Activated T-cell treated with anti-CD3 and anti-CD28 coated beads, Interleukin-2, amount 50 U/mL, for 72 hours (primary cell): ENCODE results near the gene NUAK1. TPM values are rescaled to one million over a fixed set of nuclear protein-coding genes. Genes with fewer than 3 reads are reported as not detected.

Experiments
- ATAC-seq, 2 donors: fragments of 150-1000 bp; cut with Tn5 transposase; replicated peaks in 1 of 2; 2 replicates each; pipeline ENCODE4 v1.10.0; 2021; ENCODE audit warnings: moderate library complexity in 2 of 2, mild to moderate bottlenecking in 1 of 2
- DNase-seq, 2 donors: peaks; one replicate each; pipeline ENCODE4 v3.0.0; 2021 to 2022; ENCODE audit warnings: mixed read lengths in 1 of 2
- H3K27ac Mint-ChIP-seq: one replicate; pipeline ENCODE4 v1.8.0; 2022; ENCODE audit warnings: mild to moderate bottlenecking, moderate library complexity, mixed read lengths
- H3K27me3 Mint-ChIP-seq: one replicate; pipeline ENCODE4 v1.8.0; 2022; ENCODE audit warnings: low read depth, mixed read lengths
- H3K36me3 Mint-ChIP-seq, 2 donors: one replicate each; pipeline ENCODE4 v1.8.0; 2022; ENCODE audit warnings: mixed read lengths in 2 of 2, mild to moderate bottlenecking in 1 of 2; ENCODE audit not compliant: insufficient read depth in 2 of 2
- H3K4me1 Mint-ChIP-seq: one replicate; pipeline ENCODE4 v1.8.0; 2022; ENCODE audit warnings: low read depth, mixed read lengths
- H3K4me3 Mint-ChIP-seq, 2 donors: one replicate each; pipeline ENCODE4 v1.8.0; 2022; ENCODE audit warnings: mild to moderate bottlenecking in 2 of 2, mixed read lengths in 2 of 2, moderate library complexity in 2 of 2
- H3K9me3 Mint-ChIP-seq, 2 donors: one replicate each; pipeline ENCODE4 v1.8.0; 2022; ENCODE audit warnings: mixed read lengths in 2 of 2
- total RNA-seq, 2 donors: library from RNA; stranded (reverse); gene quantifications; one replicate each; pipeline ENCODE4 v1.2.3, GENCODE V29; 2022

NUAK1 gene
- total RNA-seq, 2 donors from 2014 or later, result 0.14 TPM

DNA sequence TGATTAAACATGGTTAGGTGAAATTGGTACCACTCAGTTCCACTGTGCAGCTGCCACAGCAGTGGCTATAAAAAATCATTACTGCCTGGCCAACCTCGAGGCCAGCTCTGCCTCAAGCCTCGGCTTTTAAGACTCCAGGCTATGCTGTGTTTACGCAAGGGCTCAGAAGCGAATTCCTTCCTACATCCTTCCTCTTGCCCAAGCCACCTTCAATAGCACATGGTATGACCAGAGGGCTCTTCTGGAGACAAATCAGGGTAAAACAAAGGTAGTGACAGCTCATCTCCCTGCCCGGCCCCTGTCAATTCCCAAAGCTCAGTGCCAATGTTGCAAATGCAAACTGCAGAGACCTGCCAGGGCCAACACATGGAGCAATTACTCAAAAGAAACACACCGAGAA, 31.9 kb downstream of the NUAK1 start:
- Mint-ChIP-seq H3K9me3 (no peaks in the 10 kb centered on the region), H3K36me3 (no peaks in the 10 kb centered on the region), H3K27me3 (peaks cover 48% of the 10 kb centered on the region), H3K4me3 (no peak overlapping the region), H3K4me1 (no peaks in the 10 kb centered on the region), H3K27ac (no peak overlapping the region)
- DNase-seq, result no peak
- no peak for ATAC-seq

DNA sequence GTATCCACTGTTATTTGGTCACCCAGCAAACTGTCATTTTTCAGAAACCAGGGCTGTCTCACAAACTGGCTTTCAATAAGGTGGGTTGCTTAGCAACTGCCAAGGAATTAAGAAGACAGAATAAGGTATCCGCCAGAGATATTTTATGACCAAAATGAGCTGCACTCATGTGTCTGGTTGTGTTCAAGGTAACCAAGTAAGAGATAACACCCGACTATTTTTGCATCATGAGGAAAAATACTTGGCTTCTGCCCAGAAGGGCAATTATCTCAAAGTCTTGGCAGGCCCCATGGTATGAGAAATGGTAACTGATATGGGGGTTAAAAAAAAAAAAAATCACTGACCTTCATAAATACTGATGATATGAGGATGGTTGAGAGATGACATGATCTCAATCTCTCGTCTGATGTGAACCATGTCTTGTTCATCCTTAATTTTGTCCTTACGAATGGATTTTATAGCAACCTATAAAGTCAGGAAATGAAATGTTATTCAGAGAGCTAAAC, 32.6 kb downstream of the NUAK1 start:
- Mint-ChIP-seq H3K27ac (no peak overlapping the region), H3K4me1 (no peaks in the 10 kb centered on the region), H3K9me3 (no peaks in the 10 kb centered on the region), H3K4me3 (no peak overlapping the region), H3K36me3 (no peaks in the 10 kb centered on the region), H3K27me3 (peaks cover 48% of the 10 kb centered on the region)
- no peak for ATAC-seq
- DNase-seq, result no peak

DNA sequence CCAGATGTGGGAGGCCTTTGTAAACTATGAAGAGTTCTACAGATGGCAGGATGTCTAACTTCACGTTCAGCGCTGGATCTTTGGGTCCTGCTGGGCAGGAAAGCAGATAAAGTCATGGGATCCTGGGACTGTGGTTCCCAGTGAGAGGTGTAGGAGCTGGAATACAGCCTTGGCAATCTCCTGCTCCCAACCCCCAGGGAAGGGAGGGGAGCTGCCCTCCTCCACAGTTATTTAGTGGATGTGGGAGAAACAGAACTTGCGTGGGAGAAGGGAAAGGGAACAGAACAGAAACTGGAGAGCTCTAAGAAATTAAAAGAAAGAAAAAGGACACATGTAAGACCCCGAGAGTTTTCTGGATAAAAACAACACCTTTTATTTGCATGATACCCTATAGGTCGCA, 37.0 kb downstream of the NUAK1 start:
- Mint-ChIP-seq H3K4me3 (no peak overlapping the region), H3K36me3 (no peaks in the 10 kb centered on the region), H3K4me1 (no peaks in the 10 kb centered on the region), H3K27me3 (peaks cover 60% of the 10 kb centered on the region), H3K9me3 (no peaks in the 10 kb centered on the region), H3K27ac (no peak overlapping the region)
- DNase-seq (no peak), ATAC-seq (no peak)

DNA sequence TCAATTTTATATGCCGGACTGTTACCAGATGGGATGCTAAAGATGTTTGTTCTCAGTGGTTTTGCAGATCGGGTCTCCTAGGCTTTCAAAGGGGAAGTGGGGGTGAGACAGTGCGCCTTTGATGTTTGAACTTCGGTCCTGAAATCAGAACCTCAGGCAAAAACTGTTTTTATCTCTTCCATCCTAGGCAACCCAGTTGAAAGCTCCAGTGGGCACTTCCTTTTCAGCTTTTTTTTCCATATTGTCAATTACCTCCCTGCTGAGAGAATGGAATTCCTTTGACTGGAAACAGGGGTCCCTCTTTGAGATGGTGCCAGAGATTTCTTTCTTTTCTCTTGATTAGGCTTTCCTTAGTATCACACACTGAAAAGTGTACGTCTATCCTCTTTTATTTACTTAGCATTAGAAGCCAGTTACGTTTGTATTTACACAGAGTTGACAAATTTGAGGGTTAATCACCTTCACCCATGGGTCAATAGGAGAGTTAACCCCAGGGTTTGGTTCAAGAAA, 40.0 kb downstream of the NUAK1 start:
- no peak overlapping the region for H3K27ac Mint-ChIP-seq
- H3K4me3 Mint-ChIP-seq, result no peak overlapping the region
- H3K27me3 Mint-ChIP-seq, result peaks cover 49% of the 10 kb centered on the region
- no peak for DNase-seq
- H3K4me1 Mint-ChIP-seq, result no peaks in the 10 kb centered on the region
- no peaks in the 10 kb centered on the region for H3K36me3 Mint-ChIP-seq
- no peak for ATAC-seq
- no peaks in the 10 kb centered on the region for H3K9me3 Mint-ChIP-seq

DNA sequence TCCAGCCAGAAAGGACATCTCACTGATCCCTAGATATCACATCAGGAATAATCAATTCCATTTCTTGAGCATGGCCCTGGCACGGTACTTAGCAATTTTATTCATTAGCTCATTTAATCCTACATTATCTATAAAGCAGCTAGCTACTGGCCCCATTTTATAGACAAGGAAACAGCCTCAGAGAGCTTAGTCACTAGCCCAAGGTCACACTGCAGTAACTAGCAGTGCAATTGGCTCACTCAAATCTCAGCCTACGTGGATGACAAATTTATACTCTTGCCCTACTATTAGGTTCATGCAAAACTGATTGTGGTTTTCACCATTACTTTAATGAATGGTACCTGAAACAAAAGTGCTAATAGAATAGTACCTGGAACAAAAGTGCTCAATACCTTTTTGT, 41.7 kb downstream of the NUAK1 start:
- H3K36me3 Mint-ChIP-seq, result no peaks in the 10 kb centered on the region
- H3K4me1 Mint-ChIP-seq, result no peaks in the 10 kb centered on the region
- no peaks in the 10 kb centered on the region for H3K9me3 Mint-ChIP-seq
- no peak overlapping the region for H3K27ac Mint-ChIP-seq
- no peak for DNase-seq
- peaks cover 38% of the 10 kb centered on the region for H3K27me3 Mint-ChIP-seq
- ATAC-seq, result no peak
- H3K4me3 Mint-ChIP-seq, result no peak overlapping the region

DNA sequence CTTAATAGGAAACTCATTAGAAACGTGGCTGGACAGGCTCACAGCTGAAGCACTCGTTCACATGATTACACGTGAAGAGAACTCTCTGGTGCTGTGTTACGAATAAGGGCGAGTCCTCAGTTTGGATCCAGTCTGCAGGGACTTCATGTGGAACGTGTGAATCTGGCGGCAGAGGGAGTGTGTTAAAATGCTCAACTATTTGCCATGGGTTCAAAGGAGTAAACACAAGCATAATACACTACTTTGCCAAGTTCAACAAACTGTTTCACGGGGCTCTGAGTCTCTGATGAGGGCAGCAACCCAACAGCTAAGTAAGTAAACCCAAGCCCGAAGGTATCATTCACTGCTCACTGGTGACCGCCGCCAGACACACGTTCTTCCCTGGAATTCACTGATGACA, 42.4 kb downstream of the NUAK1 start:
- ATAC-seq (no peak), DNase-seq (no peak)
- Mint-ChIP-seq H3K4me1 (no peaks in the 10 kb centered on the region), H3K36me3 (no peaks in the 10 kb centered on the region), H3K4me3 (no peak overlapping the region), H3K9me3 (no peaks in the 10 kb centered on the region), H3K27ac (no peak overlapping the region), H3K27me3 (peaks cover 38% of the 10 kb centered on the region)

DNA sequence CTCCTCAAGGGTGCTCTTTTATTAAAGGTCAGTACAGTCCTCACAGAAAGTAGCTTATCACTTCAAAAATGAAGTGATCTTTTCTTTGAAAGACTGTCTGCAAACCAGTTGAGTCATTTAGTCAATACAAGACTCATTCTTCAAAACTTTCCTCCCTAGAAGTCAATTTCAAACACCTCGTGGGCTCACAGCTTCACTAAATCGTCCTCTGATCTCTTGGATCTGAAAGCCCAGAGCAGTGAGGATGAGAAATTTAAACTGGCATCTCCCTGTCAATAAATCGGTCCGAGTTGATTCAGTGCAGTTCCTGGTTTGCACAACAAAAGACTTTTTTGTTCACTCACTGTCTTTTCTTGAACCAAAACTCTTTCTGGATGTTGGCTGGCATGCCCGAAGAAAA, 44.5 kb downstream of the NUAK1 start:
- DNase-seq, result no peak
- H3K36me3 Mint-ChIP-seq, result no peaks in the 10 kb centered on the region
- no peak overlapping the region for H3K27ac Mint-ChIP-seq
- H3K9me3 Mint-ChIP-seq, result no peaks in the 10 kb centered on the region
- ATAC-seq, result no peak
- H3K4me1 Mint-ChIP-seq, result no peaks in the 10 kb centered on the region
- peaks cover 30% of the 10 kb centered on the region for H3K27me3 Mint-ChIP-seq
- H3K4me3 Mint-ChIP-seq, result no peak overlapping the region

DNA sequence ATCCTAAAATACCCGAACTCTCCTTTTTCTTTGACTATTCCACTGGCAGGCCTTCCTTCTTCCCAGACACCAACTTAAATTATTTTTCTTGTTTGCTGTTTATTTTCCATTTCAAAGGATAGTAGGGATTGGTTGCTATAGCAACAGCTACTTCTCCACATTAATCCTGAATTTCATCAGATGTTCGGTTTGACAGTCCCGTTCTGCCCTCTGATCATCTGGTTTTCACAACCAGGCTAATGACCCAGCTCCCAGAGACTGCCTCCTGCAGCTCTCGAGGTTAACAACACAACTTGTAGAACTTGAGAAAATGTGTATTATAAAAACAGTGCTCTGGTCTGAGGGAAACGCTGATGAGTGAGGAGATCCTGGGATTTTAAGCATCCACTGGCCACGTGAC, 45.5 kb downstream of the NUAK1 start:
- no peaks in the 10 kb centered on the region for H3K4me1 Mint-ChIP-seq

DNA sequence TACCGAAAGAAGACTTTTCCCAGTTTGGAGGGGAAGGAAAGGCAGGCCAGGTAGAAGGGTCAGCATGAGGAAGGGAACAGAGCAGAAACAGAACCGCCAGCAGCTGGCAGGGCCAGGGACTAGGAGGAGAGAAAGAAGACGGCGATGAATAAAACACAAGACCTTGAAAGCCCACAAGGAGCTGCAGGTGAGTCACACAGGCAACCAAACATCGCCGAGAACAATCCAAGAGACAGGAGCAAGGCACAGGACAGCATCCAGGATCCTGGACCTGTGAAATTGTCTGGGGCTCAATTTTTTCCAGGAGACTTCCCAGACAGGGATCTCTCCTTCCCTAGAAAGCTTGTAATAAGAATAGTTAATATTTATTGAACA, 47.3 kb downstream of the NUAK1 start:
- ATAC-seq (no peak), DNase-seq (no peak)
- Mint-ChIP-seq H3K9me3 (no peaks in the 10 kb centered on the region), H3K36me3 (no peaks in the 10 kb centered on the region), H3K4me3 (no peak overlapping the region), H3K27me3 (peaks cover 14% of the 10 kb centered on the region), H3K4me1 (no peaks in the 10 kb centered on the region), H3K27ac (no peak overlapping the region)

More for the DNA sequence above, 45.5 kb downstream of the NUAK1 start:
- Mint-ChIP-seq H3K4me3 (no peak overlapping the region), H3K9me3 (no peaks in the 10 kb centered on the region), H3K36me3 (no peaks in the 10 kb centered on the region), H3K27me3 (peaks cover 20% of the 10 kb centered on the region), H3K27ac (no peak overlapping the region)
- no peak for DNase-seq
- ATAC-seq, result no peak

DNA sequence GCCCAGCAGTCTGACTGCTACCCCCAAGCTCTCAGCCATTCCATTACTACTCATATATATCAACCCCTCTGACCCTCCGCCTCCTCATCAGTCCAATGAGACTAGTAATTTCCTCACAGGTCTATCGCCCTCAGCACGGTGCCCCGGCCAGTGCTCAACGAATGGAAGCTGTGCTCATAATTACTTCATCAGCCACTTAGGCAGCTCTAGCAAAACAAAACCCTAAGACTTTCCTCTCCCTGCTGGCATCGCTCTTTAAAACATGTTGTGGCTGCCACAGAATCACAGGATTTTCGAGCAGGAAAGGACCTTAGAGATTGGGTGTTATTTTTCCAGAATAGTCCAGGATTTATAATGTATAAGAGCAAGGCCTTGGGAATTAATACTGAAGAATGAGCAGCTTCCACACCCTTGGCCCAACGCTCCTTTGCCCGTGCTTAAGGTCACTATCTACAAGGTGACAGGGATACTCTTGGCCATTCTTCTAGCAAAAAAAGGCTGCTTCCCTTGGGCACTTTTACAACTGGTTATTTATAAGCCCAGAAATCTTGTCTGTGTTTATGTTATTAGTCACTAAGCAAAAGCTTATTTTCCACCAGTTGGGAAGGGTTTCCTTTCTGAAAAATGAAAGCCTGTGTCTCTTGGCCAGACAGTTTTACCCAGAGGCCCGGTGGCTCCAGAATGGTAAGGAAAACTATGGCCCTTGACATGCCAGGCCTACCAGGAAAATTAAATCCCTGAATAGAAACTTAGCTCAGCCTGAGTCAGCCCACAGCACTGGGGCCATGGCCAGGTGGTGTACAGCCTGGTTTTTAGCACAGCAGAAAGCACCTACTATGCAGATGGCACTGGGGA, 47.9 kb downstream of the NUAK1 start:
- no peaks in the 10 kb centered on the region for H3K36me3 Mint-ChIP-seq
- H3K27me3 Mint-ChIP-seq, result peaks cover 9% of the 10 kb centered on the region
- H3K4me3 Mint-ChIP-seq, result no peak overlapping the region
- H3K4me1 Mint-ChIP-seq, result no peaks in the 10 kb centered on the region
- ATAC-seq (no peak), DNase-seq (no peak)
- H3K27ac Mint-ChIP-seq, result no peak overlapping the region
- H3K9me3 Mint-ChIP-seq, result no peaks in the 10 kb centered on the region

DNA sequence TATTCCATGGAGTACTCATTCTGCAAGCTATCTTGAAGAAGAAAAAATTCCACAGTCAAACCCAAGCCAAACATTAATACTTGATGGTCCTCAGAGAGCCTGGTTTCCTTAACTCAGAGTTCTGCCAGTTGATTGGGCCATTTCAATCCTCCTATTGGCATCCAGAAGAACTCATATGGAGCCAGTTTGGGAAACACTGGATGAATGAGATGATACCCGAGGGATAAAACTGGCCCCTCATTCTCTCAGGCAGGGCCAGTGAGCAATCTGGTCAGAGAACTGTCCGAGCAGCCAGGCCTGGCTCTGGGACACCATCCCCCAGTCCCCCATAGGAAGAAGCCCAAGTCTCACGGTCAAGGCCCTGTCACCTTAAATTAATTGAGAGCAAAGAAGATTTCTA, 48.8 kb downstream of the NUAK1 start:
- no peak overlapping the region for H3K4me3 Mint-ChIP-seq
- H3K27ac Mint-ChIP-seq, result no peak overlapping the region
- DNase-seq (no peak), ATAC-seq (no peak)
- no peaks in the 10 kb centered on the region for H3K36me3 Mint-ChIP-seq
- H3K27me3 Mint-ChIP-seq, result peaks cover 6% of the 10 kb centered on the region
- H3K4me1 Mint-ChIP-seq, result no peaks in the 10 kb centered on the region
- no peaks in the 10 kb centered on the region for H3K9me3 Mint-ChIP-seq

DNA sequence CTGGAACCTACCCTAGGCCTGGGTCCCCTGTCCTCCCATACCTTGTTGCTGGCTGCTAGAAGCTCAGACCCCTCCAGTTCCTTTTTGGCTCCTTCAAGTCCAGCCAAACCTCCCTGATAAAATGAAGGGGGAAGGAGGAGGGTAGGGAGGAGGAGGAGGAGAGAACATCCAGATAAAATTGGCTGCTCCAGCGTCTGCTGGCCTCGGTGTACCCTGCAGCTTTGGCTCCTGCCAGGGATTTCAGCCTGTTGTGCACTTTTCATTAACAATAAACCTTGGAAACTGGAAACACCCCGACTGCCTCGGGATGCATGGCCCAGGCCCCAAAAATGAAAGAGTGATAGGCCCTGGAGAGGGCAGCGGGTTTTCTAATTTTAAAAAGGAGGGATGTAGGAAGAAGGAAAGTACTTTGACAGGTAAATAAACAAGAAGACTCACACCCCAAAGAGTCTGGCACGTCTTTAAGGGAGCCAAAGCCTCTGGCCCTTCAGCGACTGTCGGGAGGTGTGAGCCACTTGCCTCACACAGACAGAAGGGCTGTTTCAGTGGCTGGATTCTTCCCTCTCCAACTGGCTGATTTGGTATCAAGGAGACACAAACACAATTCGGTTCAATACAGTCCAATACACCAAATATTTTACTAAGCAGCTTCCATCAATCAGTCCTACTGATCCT, 49.8 kb downstream of the NUAK1 start:
- Mint-ChIP-seq H3K4me1 (no peaks in the 10 kb centered on the region), H3K27me3 (peaks cover 6% of the 10 kb centered on the region), H3K27ac (no peak overlapping the region), H3K36me3 (no peaks in the 10 kb centered on the region), H3K4me3 (no peak overlapping the region), H3K9me3 (no peaks in the 10 kb centered on the region)
- ATAC-seq (no peak), DNase-seq (no peak)

DNA sequence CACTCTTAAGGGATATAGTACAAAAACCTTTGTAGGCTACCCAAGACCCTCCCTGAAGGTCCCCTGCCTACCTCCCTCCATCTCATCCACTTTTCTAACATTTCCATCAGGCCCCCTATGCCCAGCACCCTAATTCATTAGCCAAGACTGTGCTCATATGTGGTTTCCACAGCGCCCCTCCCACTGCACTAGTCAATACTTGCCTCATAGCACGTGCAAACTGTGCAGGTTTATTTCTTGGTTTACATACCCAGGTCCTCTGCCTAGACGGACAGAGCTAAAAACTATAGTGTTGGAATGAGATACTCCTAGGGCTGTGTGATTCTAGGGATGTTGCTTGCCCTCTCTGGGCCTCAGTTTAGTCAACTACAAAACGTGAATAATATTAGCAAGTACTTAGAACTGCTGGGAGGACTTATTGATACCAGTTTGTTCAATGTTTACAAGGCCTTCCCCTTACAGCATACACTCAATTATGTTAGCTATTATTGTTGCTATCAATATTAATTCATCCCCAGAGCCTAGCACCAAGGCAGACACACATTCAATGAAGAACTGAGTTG, 50.4 kb downstream of the NUAK1 start:
- Mint-ChIP-seq H3K27me3 (peaks cover 12% of the 10 kb centered on the region), H3K9me3 (no peaks in the 10 kb centered on the region), H3K4me1 (no peaks in the 10 kb centered on the region), H3K27ac (no peak overlapping the region), H3K36me3 (no peaks in the 10 kb centered on the region), H3K4me3 (no peak overlapping the region)
- DNase-seq, result no peak
- ATAC-seq, result no peak
